DMS 273 (cell line): Measurements from ENCODE around the gene RGS9BP.
"Not testable (repeated sequence)": the region's sequence is repeated elsewhere in the genome, so short reads cannot be mapped to it uniquely, and the experiment has no call there.

Experiments
- DNase-seq: peaks from one replicate; lab custom pipeline; 2025; ENCODE audit not compliant: unreplicated experiment; lab: John Stamatoyannopoulos, UW

The RGS9BP gene, protein sequence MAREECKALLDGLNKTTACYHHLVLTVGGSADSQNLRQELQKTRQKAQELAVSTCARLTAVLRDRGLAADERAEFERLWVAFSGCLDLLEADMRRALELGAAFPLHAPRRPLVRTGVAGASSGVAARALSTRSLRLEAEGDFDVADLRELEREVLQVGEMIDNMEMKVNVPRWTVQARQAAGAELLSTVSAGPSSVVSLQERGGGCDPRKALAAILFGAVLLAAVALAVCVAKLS

DNA sequence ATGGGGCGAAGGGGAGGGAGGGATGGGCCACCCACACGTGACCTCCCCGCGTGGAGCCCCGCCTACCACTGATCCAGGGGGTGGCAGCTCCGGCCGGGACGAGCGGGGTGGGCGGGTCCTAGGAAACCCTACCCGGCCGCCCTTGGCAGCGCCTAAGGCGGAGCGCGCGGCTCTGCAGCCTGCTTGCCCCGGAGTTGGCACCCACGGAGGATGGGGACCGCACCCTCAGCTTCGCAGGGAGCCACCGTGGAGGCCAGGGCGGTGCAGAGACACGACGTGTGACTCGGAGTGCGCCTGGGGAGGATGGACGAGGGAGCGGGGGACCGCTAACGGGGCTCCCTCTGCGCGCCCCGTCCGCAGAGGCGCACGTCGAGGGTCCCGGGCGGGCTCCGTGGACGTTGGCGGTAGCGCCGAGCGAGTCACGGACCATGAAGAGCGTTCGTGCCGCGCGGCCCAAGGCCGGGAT lies at the start of gene RGS9BP:
RGS9BP (plus strand) TSS at position 129 of the 466 bp plus-strand sequence. CDS start 416 bp downstream, outside the sequence.
- DNase-seq: peak; percentile 88

DNA sequence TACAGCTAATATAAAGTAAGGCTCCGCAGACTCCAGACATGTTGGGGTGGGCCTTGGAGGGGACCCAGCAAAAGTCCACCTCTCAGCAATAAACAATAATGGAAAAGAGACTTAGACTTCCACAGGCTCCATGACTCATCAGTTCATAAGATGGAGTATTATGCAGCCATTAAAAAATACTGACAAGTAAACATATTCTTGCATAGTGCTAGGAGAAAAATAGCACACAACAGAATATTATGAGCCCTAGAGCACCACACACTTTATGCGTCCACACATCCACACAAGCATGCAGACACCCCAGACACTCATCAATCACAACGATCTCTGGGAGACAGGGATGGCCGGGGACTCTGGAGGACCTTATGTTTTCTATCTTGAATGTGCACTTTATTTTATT lies 48.7 kb upstream of the RGS9BP start:
- DNase-seq: no peak

DNA sequence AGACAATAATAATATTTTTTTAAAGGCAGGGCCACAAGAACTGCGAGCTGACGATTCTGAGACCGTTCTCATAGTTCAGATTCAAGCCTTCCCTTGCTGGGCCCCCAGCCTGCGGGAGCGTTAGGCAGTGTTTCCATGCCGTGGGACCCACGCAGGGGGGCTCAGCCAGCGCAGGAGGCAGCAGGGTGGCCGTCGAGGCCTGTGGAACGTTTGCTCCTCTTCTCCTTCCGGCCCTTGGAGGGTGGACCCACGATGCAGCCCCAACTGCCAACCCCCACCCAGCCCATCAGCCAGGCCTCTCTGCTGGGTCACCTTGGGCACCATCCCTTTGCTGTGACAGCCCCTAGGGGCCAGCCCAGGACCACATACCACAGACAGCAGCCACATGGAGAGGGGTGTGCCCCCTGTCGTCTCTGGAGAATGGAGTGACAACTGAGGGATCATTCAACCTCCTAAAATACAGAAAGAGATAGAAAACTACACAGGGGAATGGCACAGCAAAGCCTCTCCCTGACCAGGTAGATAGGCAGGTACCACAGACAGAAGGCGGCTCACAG lies 47.9 kb upstream of the RGS9BP start:
- no peak for DNase-seq

DNA sequence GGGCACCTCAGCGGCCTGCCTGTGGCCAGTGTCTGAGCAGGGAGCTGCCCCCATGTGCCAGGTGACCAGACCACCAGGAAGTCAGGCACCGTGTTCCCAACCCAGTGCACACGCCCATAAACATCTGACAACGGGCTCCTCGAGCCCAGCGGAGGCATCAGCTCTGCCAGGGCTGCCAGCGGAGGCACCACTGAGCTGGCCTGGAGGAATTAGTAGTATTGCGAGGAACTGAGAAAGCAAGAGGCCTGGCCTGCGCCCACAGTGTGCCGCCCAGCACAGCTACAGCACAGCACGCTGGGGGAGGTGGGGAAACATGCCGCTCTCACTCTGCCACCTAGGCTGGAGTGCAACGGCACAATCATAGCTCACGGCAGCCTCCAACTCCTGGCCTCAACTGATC lies 45.3 kb upstream of the RGS9BP start:
- no peak for DNase-seq

DNA sequence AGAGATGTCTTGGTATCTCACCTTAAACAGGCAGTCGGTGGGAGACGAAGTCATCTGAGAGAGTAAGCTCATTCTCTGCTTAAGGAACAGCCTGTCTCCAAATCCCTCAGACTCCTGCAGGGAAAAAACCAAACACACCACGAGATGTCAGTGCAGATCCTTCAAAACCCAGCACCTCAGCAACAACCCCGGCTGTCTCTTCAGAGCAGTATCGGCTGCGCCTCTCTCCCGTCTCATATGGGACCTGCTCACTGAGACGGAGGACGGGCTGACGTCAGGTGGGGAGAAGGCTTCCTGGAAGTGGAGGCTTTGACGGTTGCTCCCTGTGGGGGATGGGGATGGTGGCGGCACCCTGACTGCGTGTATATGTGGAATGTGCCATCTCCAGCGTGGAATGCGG lies 44.3 kb upstream of the RGS9BP start:
- DNase-seq: no peak

DNA sequence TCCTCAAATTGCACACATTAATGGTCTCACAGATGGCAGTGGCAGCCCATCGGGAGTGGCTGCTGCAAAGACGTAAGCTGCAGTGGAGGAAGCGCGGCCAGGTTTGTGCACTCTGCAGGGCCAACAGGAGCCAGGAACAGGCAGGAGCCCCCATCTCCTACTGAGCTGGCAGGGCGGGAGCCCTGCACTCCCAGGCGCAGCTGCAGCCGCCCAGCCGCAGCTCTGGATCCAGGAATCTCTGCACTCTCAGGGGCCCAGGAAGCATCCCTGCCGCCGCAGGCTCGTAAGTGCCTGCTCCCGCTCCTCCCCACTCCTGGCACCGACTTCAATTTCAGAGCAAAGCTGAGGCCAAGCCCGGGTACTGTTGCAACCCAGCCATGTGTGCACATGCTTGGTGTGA lies 38.2 kb upstream of the RGS9BP start:
- no peak for DNase-seq

DNA sequence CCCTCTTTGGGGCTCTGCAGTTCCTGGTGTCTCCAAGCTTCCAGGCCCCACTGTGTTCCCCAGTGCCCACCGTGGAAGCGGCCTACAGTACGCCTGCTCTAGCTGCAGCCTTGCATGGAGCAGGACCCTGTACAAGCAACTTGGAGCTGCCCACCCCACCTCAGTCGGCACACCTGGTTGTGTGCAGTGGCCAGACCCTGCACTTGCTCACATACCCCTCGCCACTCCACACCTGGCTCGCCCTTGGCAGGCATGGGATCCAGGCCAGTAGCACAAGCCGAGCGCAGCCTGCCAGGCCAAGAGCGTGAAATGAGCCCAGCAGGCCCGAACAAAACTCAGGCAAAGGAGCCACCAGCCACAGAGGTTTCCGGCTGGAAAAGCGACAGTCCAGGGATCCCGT lies 37.0 kb upstream of the RGS9BP start:
- DNase-seq: no peak

DNA sequence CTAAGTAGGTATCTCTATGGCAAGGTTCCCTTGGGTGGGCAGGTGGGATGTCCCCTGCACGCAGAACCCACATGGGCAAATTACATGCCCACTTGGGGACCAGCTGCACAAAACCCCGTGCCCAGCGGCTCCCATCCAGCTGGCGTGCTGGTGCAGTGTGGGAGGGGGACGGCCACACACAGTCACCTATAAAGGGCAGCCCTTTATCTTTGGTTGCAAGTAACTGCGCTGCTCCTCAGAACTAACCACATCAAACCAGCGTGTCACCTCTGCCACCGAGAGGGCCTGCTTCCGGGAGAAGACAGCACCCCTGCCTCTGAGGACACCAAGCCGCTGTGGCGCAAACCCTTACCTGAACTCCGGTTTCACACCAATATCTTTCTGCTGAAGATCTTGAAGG lies 32.9 kb upstream of the RGS9BP start:
- no peak for DNase-seq

DNA sequence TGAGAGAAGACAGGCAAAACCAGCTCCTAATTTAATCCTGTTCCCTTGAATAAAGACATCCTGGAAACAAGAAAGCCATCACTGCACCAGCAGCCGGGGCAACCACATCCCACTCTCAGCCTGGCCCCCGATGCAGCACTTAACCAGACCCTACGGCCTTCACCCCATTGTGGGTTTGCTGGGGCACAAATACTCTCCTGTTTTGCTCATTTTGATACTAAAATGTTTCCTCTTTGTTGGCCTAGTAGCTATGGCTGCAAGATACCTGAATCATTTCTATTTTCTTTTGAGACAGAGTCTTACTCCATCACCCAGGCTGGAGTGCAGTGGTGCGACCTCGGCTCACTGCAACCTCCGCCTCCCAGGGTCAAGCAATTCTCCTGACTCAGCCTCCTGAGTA lies 29.1 kb upstream of the RGS9BP start:
- DNase-seq: no peak

DNA sequence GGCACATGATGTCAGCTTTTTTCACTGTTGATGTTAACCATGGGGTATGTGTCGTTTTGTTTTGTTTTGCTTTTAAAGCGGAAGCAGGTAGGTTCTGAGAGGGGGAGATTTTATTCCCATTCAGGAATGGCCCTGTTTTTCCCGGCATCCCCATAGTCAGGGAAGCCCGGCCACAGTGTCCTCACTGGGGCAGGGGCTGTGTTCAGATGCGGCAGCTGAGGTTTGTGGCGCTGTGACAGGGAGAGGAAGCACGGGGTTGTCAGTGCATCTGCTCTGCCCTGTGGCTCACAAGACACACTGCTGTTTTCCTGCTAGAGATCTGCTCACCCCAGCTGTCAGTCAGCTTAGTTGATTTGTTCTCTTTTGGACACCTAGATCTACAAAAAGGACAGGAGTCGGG lies 28.3 kb upstream of the RGS9BP start:
- no peak for DNase-seq

DNA sequence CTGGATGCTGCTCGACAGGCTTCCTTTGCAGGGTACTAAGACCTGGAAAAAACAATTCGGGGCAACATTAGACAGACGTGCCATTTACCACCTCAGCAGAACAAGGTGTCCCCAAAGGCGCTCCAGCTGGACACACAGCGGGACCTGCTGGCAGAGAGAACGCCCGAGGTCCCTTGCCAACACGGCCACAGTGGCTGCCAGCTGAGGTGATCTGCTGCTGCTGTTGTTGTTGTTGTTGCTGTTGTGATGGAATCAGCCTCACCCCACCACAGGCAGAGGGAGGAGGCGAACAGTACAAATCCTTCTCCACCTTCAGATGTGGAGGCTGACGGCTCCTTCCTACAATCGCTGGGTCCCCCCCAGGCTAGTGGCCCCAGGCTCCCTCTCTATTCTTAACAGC lies 25.9 kb upstream of the RGS9BP start:
- no peak for DNase-seq

DNA sequence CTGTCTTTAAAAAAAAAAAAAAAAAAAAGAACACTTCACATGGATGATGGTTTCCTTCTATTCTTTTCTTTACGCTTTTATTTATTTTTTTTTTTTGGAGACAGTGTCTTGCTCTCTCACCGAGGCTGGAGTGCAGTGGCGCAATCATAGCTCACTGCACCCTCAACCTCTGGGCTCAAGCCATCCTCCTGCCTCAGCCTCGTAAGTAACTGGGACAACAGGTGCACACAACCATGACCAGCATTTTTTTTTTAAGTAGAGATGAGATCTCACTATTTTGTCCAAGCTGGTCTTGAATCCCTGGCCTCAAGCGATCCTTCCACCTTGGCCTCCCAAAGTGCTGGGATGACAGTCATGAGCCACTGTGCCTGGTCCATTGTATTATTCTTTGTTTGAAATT lies 25.0 kb upstream of the RGS9BP start:
- no peak for DNase-seq

DNA sequence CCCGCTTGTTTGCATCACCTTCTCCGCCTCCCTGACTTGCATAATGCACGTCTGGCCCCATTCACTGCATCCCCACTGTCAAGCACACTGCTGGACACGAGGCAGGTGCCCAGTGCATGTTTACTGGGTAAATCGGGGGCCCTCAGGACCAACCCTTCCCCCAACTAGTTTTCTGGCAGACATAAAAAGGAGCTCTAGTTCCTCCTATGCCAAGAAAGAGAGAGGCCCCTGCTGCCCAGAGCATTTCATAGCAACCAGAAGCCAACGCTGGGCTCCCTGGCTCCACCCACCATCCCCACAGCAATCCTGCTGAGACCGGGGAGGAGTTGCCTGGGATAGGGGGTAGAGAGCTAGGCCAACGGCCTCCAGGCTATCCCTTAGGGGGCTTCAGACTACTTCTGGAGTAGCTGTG lies 23.9 kb upstream of the RGS9BP start:
- no peak for DNase-seq

DNA sequence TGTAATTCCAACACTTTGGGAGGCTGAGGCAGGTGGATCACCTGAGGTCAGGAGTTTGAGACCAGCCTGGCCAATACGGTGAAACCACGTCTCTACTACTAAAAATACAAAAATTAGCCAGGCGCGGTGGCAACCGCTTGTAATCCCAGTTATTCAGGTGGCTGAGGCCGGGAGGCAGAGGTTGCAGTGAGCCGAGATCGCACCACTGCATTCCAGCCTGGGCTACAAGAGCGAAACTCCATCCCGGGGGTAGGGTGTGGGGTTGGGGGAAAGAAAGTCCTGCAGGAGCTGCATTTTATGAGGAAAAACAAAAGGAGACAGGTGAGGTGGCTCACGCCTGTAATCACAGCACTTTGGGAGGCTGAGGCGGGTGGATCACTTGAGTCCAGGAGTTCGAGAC lies 23.3 kb upstream of the RGS9BP start:
- DNase-seq: not testable (repeated sequence)

DNA sequence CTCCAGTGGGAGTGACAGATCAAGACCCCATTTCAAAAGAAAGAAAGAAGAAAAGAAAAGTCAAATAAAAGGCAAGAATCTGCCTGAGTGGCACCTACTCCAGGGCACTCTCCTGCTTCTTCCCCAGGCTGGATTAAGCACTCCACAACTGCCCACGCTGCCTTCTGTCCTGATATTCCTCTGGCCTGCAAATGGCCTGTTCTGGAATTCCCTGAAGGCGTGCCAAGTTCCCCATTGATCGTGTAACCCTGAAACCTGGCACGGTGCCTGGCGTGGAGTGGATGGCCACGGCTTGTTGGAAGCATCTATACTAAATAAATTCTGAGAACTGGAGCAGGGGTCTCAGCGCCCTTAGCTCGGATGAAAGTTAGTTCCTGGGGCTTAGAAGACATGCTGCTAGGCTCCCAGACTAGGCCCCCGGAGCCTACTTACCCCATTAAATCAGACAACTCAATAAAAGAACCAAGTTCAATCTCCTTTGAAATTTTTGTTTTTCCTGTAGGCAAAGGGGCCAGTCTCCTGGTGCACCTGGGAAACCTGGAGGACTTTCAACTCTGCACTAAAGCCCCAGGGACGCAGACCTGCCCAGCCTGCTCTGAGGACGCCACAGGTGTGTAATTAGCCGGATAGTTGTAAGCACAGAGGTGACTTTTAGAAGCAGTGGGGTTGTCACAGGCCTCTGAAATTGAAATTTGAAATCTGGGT lies 22.6 kb upstream of the RGS9BP start:
- DNase-seq: peak; percentile 27

DNA sequence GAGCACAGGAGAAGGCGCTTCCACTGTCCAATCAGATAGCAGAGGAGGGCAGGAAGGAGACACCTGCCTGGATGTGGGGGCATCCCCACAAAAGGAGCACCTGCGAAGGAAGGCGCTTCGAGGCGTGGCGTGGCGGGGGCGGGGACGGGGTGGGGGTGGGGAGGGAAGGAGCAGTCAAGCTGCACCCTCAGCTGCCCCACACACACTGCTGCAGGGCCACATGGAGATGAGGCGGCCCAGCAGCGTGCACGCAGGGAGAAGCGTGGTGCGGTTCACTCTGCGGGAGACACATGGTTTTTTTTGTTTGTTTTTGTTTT lies 22.1 kb upstream of the RGS9BP start:
- no peak for DNase-seq

DNA sequence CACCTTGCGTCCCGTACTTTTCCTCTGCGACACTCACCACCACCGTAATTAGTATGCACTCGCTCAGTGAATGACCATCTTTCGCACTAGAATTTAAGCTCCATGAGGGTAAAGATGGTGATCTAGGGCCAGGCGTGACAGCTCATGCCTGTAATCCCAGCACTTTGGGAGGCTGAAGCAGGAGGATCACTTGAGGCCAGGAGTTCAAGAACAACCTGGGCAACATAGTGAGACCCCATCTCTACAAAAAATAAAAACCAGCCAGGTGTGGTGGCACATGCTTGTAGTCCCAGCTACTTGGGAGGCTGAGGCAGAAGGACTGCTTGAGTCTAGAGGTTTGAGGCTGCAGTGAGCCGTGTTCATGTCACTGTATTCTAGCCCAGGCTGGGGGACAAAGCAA lies 19.3 kb upstream of the RGS9BP start:
- DNase-seq: not testable (repeated sequence)

DNA sequence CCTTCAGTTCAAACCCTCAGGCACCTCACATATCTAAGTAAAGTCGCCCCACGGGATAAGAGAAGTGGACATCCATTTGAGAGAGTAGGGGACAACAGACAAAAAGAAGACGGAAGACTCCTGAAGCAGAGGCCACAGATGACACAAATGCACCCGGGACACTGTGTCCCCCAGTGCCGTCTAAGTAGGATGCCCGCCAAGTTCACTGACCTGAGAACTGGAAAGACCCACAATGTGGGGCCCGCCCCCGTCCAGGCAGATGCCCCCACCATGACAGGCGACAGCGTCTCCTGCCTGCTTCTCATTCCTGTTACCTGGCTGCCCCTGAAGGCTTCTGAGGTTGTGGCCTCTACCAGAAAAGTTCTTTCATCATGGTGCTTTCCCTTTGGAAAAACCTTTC lies 17.6 kb upstream of the RGS9BP start:
- DNase-seq: no peak

DNA sequence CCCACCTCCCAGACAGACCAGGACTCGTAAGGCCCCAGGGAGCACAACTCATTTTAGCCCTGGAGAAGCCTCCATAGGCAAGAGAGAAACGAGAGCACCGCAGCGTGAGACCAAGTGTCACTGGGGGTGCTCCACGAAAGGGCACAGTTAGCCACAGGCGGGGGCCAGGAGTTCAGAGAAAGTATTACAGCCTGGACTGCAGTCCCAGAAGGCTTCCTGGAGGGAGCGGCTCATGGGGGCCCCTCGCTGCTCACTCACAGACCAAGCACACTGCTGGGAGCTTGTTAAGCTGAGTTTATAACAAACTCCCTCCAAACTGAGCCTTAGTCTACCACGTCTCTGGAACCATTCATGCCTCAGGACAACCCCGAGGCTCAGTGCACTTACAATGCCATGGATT lies 17.1 kb upstream of the RGS9BP start:
- no peak for DNase-seq

DNA sequence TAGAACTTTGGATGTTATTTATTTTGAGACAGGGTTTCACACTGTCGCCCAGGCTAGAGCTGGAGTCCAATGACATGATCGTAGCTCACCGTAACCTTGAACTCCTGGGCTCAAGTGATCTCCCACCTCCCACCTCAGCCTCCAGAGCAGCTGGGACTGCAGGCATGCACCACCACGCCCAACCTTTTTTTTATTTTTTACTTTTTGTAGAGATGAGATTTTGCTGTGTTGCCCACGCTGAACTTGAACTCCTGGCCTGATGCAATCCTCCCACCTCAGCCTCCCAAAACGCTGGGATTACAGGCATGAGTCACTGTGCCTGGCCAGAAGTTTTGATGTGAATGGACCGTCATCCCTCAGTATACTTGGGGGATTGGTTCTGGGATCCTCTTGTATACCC lies 14.3 kb upstream of the RGS9BP start:
- no peak for DNase-seq

DNA sequence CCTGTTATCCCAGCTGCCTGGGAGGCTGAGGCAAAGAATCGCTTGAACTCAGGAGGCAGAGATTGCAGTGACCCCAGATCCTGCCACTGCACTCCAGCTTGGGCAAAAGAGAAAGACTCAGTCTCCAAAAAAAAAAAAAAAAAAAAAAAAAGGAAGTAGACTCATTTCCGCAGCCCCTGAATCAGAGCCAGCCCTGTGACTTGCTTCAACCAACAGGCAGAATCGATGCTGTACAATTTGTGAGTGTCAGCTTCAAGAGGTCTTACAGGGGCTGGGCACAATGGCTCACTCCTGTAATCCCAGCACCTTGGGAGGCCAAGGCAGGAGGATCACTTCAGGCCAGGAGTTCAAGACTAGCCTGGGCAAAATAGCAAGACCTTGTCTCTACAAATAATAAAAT lies 13.5 kb upstream of the RGS9BP start:
- DNase-seq: no peak

DNA sequence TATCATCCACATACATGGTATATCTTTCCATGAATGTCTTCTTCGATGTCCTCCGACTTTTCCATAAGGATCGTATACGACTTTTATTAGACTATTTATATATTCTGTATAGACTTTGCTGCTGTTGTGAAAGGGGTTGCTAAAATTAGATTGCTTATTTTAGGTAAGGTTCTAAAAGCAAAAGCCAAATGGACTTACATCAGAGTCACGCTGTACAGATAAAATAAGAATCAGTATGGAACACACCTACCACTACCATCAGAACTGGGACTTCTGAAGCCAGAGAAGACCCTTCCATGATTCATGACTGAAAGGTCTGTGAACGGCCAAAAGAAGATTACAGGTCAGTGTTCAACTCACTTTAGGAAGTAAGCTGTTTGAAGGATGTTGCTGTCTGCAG lies 9.6 kb upstream of the RGS9BP start:
- no peak for DNase-seq

DNA sequence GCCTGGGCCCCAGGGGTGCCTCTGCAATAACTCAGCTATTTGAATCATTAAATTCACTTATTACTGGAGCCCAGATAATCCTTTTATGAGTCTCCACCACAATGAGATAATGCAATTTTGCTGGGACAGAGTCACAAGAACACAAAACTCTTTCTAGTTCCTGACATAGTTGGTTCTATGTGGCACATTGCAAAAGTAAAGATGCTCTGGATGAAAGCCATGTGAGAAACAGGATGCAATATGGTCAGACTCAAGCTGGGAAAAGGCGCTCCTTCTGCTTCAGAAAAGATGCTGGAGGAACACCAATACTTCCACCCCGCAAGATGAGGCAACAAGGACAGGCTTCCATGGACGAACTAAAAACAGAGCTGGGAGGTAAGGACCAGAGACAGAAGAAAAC lies 6.3 kb upstream of the RGS9BP start:
- no peak for DNase-seq
